GM10266 (cell line): ENCODE data around the gene SYNGR3.
A peak's percentile ranks its signal among the peaks of the same experiment; 100 is the strongest.

ENCODE experiments used
- DNase-seq: peaks from one replicate; pipeline ENCODE4 v3.0.0; 2012; ENCODE audit errors: extremely low spot score
- CTCF ChIP-seq: IDR thresholded peaks from 2 replicates; pipeline ENCODE4 v1.5.1; 2012; ENCODE audit warnings: mild to moderate bottlenecking, low read depth; ENCODE audit not compliant: control insufficient read depth, insufficient read depth; ENCODE audit errors: missing control alignments

Gene SYNGR3

DNA sequence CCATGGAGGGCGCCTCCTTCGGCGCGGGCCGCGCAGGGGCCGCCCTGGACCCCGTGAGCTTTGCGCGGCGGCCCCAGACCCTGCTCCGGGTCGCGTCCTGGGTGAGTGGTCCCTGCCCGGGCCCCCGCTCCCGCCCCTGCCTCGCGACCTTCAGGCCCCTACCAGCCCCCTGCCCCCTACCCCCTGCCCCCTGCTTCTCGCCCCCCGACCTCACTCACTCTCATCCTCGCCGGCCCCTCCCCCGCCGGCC lies 256 bp downstream of the SYNGR3 start:
- TF ChIP-seq CTCF, result no peak
- DNase-seq, result no peak

- peak; percentile 68 for DNase-seq
- TF ChIP-seq CTCF, result no peak
Observed at GRCh38 chr16:1990351-1991134, 773 bp downstream of the SYNGR3 start.

DNA sequence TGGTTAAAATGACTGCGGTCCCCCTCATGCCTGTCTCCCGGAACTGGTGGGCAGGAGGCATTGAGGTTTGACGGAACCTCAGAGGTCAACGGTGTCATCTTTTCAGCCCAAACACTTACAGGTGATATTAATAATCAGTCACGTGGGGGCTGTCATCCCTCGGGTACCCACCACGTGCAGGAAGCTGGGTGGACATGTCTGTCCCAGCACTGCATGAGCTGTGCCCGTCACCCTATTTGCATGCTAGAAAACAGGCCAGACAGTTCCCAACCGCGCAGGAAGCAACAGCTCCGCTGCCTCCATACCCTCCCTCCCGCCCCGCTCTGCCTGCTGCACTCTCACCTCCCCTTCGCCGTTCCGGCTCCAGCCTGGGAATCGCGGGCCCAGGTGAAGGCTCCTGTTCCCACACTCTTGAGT lies 1.4 kb downstream of the SYNGR3 start:
- no peak for TF ChIP-seq CTCF
- DNase-seq, result peak; percentile 74

DNA sequence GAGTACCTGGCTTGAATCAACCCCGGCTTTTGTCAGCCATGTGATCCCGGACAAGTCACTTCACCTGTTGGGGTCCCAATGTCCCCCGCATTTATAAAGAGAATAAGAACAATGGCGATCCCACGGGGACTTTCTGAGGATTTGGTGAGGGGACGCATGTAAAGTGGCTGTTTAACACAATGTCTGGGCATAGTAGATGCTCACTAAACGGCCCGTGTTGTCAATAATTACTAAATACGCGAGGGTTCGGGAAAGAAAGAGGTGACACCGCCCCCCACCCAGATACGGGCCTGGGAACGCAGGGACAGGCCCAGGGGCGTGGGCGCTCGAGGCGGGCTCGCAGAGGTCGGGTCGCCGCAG lies 1.8 kb downstream of the SYNGR3 start:
- DNase-seq, result no peak

DNA sequence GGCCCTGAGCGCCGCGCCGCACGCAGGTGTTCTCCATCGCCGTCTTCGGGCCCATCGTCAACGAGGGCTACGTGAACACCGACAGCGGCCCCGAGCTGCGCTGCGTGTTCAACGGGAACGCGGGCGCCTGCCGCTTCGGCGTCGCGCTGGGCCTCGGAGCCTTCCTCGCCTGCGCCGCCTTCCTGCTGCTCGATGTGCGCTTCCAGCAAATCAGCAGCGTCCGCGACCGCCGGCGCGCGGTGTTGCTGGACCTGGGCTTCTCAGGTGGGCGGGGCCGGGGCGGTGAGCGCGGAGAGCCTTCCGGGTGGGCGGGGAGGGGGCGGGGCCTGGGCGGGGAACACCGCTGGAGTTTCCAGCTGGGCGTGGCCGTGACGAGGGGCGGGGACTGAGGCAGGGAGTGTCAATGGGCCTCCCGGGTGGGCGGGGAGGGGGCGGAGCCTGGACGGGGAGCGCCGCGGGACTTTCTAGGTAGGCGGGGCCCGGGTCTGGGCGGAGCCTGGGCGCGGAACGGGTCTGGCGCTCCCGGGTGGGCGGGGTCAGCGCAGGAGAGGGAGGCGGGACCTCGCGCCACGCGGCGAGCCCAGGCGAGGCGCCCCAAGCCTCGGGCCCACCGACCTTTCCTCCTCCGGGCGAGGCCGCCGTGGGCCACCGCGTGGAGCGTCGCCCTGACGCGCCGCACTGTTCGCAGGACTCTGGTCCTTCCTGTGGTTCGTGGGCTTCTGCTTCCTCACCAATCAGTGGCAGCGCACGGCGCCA lies 2.4 kb downstream of the SYNGR3 start:
- peak; percentile 100 for DNase-seq
- TF ChIP-seq CTCF, result no peak

More for the DNA sequence above, 1.8 kb downstream of the SYNGR3 start:
- no peak for TF ChIP-seq CTCF

GRCh38 chr16:1992704-1993317 lies 3.0 kb downstream of the SYNGR3 start:
- no peak for TF ChIP-seq CTCF
- DNase-seq, result no peak

GRCh38 chr16:1993731-1994131 lies 4.0 kb downstream of the SYNGR3 start:
- DNase-seq, result no peak
- TF ChIP-seq CTCF, result no peak
